GM23338 (cell line): ENCODE measurements around the gene VGLL4. TPM values are rescaled to one million over a fixed set of nuclear protein-coding genes. Genes with fewer than 3 reads are reported as not detected.

Experiments
- ATAC-seq: fragments of 200-7000 bp; cut with Tn5 transposase; 3 replicates; pipeline ENCODE4 v1.9.1; 2020
- DNase-seq: peaks from one replicate; pipeline ENCODE4 v3.0.0-alpha.2; 2015; ENCODE audit warnings: low spot score
- H2AFZ ChIP-seq: fragments of 200-600 bp; sonication (generic); 2 replicates; pipeline ENCODE4 v1.8.0; 2016; ENCODE audit warnings: antibody characterized with exemption, mild to moderate bottlenecking, moderate library complexity
- H3F3A ChIP-seq: fragments of 200-600 bp; sonication (generic); replicated peaks from 2 replicates; pipeline ENCODE4 v1.8.0; 2017; ENCODE audit warnings: antibody characterized with exemption, mixed run types, low read depth
- H3K27ac ChIP-seq: fragments of 200-600 bp; sonication (generic); 2 replicates; pipeline ENCODE4 v1.6.1; 2016; ENCODE audit warnings: low read depth
- H3K27me3 ChIP-seq: fragments of 200-600 bp; sonication (generic); 2 replicates; pipeline ENCODE4 v1.8.0; 2016; ENCODE audit warnings: mild to moderate bottlenecking, mixed run types, moderate library complexity; ENCODE audit not compliant: insufficient read depth
- H3K36me3 ChIP-seq: fragments of 200-600 bp; sonication (generic); 2 replicates; pipeline ENCODE4 v1.8.0; 2016; ENCODE audit warnings: mild to moderate bottlenecking; ENCODE audit not compliant: insufficient read depth
- H3K4me1 ChIP-seq: fragments of 200-600 bp; sonication (generic); 2 replicates; pipeline ENCODE4 v1.8.0; 2016; ENCODE audit warnings: mild to moderate bottlenecking, moderate library complexity; ENCODE audit not compliant: insufficient read depth
- H3K4me2 ChIP-seq: fragments of 200-600 bp; sonication (generic); 2 replicates; pipeline ENCODE4 v1.7.1; 2017; ENCODE audit warnings: mixed run types
- H3K4me3 ChIP-seq: fragments of 200-600 bp; sonication (generic); 2 replicates; pipeline ENCODE4 v1.6.1; 2016; ENCODE audit warnings: mixed run types
- H3K79me2 ChIP-seq: fragments of 200-600 bp; sonication (generic); replicated peaks from 2 replicates; pipeline ENCODE4 v1.8.0; 2017; ENCODE audit warnings: mild to moderate bottlenecking; ENCODE audit not compliant: insufficient read depth
- H3K9me2 ChIP-seq: fragments of 200-600 bp; sonication (generic); 2 replicates; pipeline ENCODE4 v1.8.0; 2017; ENCODE audit not compliant: insufficient read depth
- H4K20me1 ChIP-seq: fragments of 200-600 bp; sonication (generic); replicated peaks from 2 replicates; pipeline ENCODE4 v1.8.0; 2017; ENCODE audit warnings: mild to moderate bottlenecking; ENCODE audit not compliant: insufficient read depth
- H3K27ac Mint-ChIP-seq: 2 replicates; pipeline ENCODE4 v1.8.0; 2020; ENCODE audit warnings: inconsistent platforms, mild to moderate bottlenecking, moderate library complexity, mixed read lengths
- H3K27me3 Mint-ChIP-seq: 3 replicates; pipeline ENCODE4 v1.8.0; 2022; ENCODE audit warnings: low read depth, mild to moderate bottlenecking, moderate library complexity, mixed read lengths, inconsistent platforms; ENCODE audit not compliant: insufficient read depth, poor library complexity
- H3K36me3 Mint-ChIP-seq: 3 replicates; pipeline ENCODE4 v1.8.0; 2021; ENCODE audit warnings: low read depth, mild to moderate bottlenecking, inconsistent platforms, moderate library complexity, mixed read lengths
- H3K4me1 Mint-ChIP-seq: 3 replicates; pipeline ENCODE4 v1.8.0; 2020; ENCODE audit warnings: mild to moderate bottlenecking, inconsistent platforms, mixed read lengths
- H3K4me3 Mint-ChIP-seq: 3 replicates; pipeline ENCODE4 v1.8.0; 2021; ENCODE audit warnings: moderate library complexity, mild to moderate bottlenecking, inconsistent platforms, mixed read lengths
- H3K9me3 Mint-ChIP-seq: 3 replicates; pipeline ENCODE4 v1.8.0; 2020; ENCODE audit warnings: moderate library complexity, mild to moderate bottlenecking, inconsistent platforms, mixed read lengths
- EZH2 ChIP-seq: fragments of 200-600 bp; sonication (generic); IDR thresholded peaks from one replicate; pipeline ENCODE4 v1.8.0; 2017; ENCODE audit warnings: antibody characterized with exemption, mild to moderate bottlenecking, low read depth; ENCODE audit not compliant: unreplicated experiment
- EZH2phosphoT487 ChIP-seq: fragments of 200-600 bp; sonication (generic); IDR thresholded peaks from one replicate; pipeline ENCODE4 v1.8.1; 2018; ENCODE audit warnings: antibody characterized with exemption; ENCODE audit not compliant: unreplicated experiment
- JUNB ChIP-seq: IDR thresholded peaks from one replicate; pipeline ENCODE4 v1.6.1; 2016; ENCODE audit warnings: antibody characterized with exemption; ENCODE audit not compliant: unreplicated experiment
- NANOG ChIP-seq: IDR thresholded peaks from 2 replicates; pipeline ENCODE4 v1.6.1; 2016; ENCODE audit warnings: antibody characterized with exemption, borderline replicate concordance
- POLR2AphosphoS5 ChIP-seq: IDR thresholded peaks from 2 replicates; pipeline ENCODE4 v1.6.1; 2016; ENCODE audit warnings: antibody characterized with exemption, low read depth
- STAT1 ChIP-seq: IDR thresholded peaks from one replicate; pipeline ENCODE4 v1.6.1; 2016; ENCODE audit warnings: antibody characterized with exemption; ENCODE audit not compliant: unreplicated experiment
- polyA plus RNA-seq: library from polyadenylated mRNA; unstranded; fragments of >200 nt; fragmentation: Nextera tagmentation; extraction: Ambion mirVana; gene quantifications from 2 replicates; pipeline ENCODE4 v1.2.1, GENCODE V29; 2016
- total RNA-seq: library from RNA; depleted of rRNA; stranded (reverse); fragments of >200 nt; shearing (Covaris generic); gene quantifications from 2 replicates; pipeline ENCODE4 v1.2.3, GENCODE V29; 2014
- TF ChIP-seq, protein P1 (sequence below), 2 experiments: fragments of 200-600 bp in 1 of 2; sonication (generic) in 1 of 2; conservative IDR thresholded peaks; 2 replicates each; pipeline versions ENCODE4 v1.5.1 to v1.6.1; 2016 to 2017; ENCODE audit warnings: antibody characterized with exemption in 2 of 2, low read depth in 2 of 2, mild to moderate bottlenecking in 2 of 2, moderate library complexity in 1 of 2
- TF ChIP-seq, protein P2 (sequence below): IDR thresholded peaks from 2 replicates; pipeline ENCODE4 v1.6.1; 2016; ENCODE audit warnings: antibody characterized with exemption
- TF ChIP-seq, protein P3 (sequence below): IDR thresholded peaks from one replicate; pipeline ENCODE4 v1.6.1; 2018; ENCODE audit warnings: antibody characterized with exemption; ENCODE audit not compliant: unreplicated experiment

Gene VGLL4
- total and polyA plus RNA-seq, 2 experiments from 2014 or later = 20.8 to 45.9 TPM

- Histone ChIP-seq H3K9me2 (no peaks in the 10 kb centered on the region), H3K4me2 (no peak overlapping the region), H3K27ac (no peak overlapping the region), H3F3A (no peaks in the 10 kb centered on the region), H3K27me3 (no peaks in the 10 kb centered on the region), H3K4me3 (no peak overlapping the region), H2AFZ (no peak overlapping the region), H3K4me1 (no peaks in the 10 kb centered on the region), H4K20me1 (no peaks in the 10 kb centered on the region), H3K36me3 (no peaks in the 10 kb centered on the region), H3K79me2 (no peaks in the 10 kb centered on the region)
- DNase-seq = no peak
- H3K27ac Mint-ChIP-seq = no peak overlapping the region
- peaks cover 3% of the 10 kb centered on the region; the same call in 1 of the 3 replicates for H3K36me3 Mint-ChIP-seq
- peaks cover 9% of the 10 kb centered on the region for H3K27me3 Mint-ChIP-seq
- H3K4me1 Mint-ChIP-seq = no peaks in the 10 kb centered on the region
- H3K4me3 Mint-ChIP-seq = no peak overlapping the region
- TF ChIP-seq, protein P1, sequence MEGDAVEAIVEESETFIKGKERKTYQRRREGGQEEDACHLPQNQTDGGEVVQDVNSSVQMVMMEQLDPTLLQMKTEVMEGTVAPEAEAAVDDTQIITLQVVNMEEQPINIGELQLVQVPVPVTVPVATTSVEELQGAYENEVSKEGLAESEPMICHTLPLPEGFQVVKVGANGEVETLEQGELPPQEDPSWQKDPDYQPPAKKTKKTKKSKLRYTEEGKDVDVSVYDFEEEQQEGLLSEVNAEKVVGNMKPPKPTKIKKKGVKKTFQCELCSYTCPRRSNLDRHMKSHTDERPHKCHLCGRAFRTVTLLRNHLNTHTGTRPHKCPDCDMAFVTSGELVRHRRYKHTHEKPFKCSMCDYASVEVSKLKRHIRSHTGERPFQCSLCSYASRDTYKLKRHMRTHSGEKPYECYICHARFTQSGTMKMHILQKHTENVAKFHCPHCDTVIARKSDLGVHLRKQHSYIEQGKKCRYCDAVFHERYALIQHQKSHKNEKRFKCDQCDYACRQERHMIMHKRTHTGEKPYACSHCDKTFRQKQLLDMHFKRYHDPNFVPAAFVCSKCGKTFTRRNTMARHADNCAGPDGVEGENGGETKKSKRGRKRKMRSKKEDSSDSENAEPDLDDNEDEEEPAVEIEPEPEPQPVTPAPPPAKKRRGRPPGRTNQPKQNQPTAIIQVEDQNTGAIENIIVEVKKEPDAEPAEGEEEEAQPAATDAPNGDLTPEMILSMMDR (conservative IDR thresholded peaks at IDR 0.05; ENCODE audit: low read depth in 2 of 2) = no peak
- TF ChIP-seq NANOG = no peak
- TF ChIP-seq, protein P2, sequence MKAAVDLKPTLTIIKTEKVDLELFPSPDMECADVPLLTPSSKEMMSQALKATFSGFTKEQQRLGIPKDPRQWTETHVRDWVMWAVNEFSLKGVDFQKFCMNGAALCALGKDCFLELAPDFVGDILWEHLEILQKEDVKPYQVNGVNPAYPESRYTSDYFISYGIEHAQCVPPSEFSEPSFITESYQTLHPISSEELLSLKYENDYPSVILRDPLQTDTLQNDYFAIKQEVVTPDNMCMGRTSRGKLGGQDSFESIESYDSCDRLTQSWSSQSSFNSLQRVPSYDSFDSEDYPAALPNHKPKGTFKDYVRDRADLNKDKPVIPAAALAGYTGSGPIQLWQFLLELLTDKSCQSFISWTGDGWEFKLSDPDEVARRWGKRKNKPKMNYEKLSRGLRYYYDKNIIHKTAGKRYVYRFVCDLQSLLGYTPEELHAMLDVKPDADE = no peak
- no peak for TF ChIP-seq JUNB
- no peak for TF ChIP-seq STAT1
- H3K9me3 Mint-ChIP-seq = no peaks in the 10 kb centered on the region
- no peak for ATAC-seq
These were observed 100.4 kb downstream of the VGLL4 start for GRCh38 chr3:11543141-11543947.

DNA sequence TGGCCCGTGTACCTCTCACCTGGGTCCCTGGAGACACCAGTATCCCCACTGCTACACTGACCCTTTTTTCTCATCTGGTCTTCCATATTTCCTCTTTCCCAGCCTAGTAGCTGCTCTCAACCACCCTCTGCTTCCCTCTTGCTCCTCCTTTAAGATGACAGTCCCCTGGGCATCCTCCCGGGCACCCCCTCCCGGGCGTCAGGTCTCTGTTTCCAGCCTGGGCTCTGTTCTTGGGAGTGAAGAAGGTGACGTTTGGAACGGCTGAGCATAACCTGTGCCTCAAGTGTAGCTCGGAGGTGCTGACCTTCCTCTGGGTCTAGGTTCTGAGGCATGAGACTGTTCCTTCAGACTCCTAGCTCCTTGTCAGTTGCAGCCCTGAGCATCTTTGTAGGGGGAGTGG lies 101.2 kb downstream of the VGLL4 start:
- no peak for ATAC-seq
- no peak overlapping the region for H2AFZ ChIP-seq
- H3K4me1 Mint-ChIP-seq = no peaks in the 10 kb centered on the region
- H3K4me3 Mint-ChIP-seq = no peak overlapping the region
- H3K36me3 Mint-ChIP-seq = peaks cover 3% of the 10 kb centered on the region; the same call in 1 of the 3 replicates
- no peaks in the 10 kb centered on the region for H3K9me3 Mint-ChIP-seq
- no peak overlapping the region for H3K4me3 ChIP-seq
- no peak overlapping the region for H3K4me2 ChIP-seq
- H3K27ac ChIP-seq = no peak overlapping the region
- H3K79me2 ChIP-seq = no peaks in the 10 kb centered on the region
- no peak for DNase-seq
- no peaks in the 10 kb centered on the region for H4K20me1 ChIP-seq
- no peak for TF ChIP-seq STAT1
- no peak for TF ChIP-seq NANOG
- no peak for TF ChIP-seq EZH2phosphoT487
- TF ChIP-seq, protein P1 (conservative IDR thresholded peaks at IDR 0.05; ENCODE audit: low read depth in 2 of 2) = no peak
- no peak for TF ChIP-seq EZH2
- TF ChIP-seq, protein P3, sequence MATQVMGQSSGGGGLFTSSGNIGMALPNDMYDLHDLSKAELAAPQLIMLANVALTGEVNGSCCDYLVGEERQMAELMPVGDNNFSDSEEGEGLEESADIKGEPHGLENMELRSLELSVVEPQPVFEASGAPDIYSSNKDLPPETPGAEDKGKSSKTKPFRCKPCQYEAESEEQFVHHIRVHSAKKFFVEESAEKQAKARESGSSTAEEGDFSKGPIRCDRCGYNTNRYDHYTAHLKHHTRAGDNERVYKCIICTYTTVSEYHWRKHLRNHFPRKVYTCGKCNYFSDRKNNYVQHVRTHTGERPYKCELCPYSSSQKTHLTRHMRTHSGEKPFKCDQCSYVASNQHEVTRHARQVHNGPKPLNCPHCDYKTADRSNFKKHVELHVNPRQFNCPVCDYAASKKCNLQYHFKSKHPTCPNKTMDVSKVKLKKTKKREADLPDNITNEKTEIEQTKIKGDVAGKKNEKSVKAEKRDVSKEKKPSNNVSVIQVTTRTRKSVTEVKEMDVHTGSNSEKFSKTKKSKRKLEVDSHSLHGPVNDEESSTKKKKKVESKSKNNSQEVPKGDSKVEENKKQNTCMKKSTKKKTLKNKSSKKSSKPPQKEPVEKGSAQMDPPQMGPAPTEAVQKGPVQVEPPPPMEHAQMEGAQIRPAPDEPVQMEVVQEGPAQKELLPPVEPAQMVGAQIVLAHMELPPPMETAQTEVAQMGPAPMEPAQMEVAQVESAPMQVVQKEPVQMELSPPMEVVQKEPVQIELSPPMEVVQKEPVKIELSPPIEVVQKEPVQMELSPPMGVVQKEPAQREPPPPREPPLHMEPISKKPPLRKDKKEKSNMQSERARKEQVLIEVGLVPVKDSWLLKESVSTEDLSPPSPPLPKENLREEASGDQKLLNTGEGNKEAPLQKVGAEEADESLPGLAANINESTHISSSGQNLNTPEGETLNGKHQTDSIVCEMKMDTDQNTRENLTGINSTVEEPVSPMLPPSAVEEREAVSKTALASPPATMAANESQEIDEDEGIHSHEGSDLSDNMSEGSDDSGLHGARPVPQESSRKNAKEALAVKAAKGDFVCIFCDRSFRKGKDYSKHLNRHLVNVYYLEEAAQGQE = no peak
- no peak for TF ChIP-seq POLR2AphosphoS5
- H3K4me1 ChIP-seq = no peaks in the 10 kb centered on the region
- H3K36me3 ChIP-seq = no peaks in the 10 kb centered on the region
- no peaks in the 10 kb centered on the region for H3K27me3 ChIP-seq
- H3F3A ChIP-seq = no peaks in the 10 kb centered on the region
- H3K27me3 Mint-ChIP-seq = peaks cover 9% of the 10 kb centered on the region
- H3K9me2 ChIP-seq = no peaks in the 10 kb centered on the region
- no peak overlapping the region for H3K27ac Mint-ChIP-seq
